ENCODE results near the gene PATZ1. TPM values are rescaled to one million over a fixed set of nuclear protein-coding genes. Genes with fewer than 3 reads are reported as not detected.
A peak's percentile ranks its signal among the peaks of the same experiment; 100 is the strongest.

Gene PATZ1
- total and polyA plus RNA-seq, 9 of the 15 experiments (the other 6 are each of a cell fraction or from before 2014, with no cell fraction given): 0.63 to 7.8 (median 4.2) TPM

DNA sequence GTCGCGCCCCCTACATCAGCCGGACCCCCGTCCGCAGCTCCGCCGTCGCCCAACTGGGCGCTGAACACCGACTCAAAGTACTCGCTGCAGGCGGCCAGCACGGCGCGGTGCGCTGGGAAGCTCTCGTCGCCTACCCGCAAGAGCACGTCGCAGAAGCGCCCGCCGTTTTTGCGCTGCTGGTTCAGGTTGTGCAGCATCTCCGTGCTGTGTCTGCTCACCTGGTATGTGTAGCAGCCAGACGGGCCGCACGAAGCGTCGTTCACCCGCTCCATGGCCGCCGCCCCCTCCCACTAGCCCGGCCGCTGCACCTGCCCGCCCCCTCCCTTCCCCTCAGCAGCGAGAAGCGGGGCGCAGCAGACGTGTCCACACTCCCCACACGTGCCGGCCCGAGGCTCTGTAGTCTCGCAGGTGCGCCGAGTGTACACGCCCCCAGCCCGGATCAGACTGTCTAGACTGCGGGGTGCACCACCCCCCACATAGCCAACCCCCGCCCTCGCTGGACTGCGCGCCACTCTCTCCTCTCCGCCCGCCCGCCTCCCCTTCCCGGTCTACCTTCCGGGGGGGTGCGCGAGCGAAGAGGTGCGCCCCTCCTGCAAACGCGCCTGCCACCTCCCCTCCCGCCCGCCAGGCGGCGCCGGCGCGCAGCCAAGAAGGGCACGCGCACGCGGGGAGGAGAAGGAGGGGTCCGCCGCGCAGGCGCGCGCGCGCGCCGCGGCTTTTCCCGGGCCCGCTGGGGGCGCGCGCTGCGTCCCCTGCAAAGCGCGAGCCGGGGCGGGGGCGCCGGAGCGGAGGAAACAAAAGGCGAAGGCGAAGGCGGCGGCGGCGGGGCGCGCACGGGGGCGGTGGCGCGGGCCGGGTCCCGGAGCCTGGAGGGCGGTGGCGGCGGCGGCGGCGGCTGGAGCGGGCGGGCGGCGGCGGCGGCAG lies 553 bp downstream of the PATZ1 start (continued):
- no peak for TF ChIP-seq POLR2AphosphoS2 (IDR thresholded peaks at IDR 0.05; ENCODE audit: low read length)
- TF ChIP-seq, protein P1, sequence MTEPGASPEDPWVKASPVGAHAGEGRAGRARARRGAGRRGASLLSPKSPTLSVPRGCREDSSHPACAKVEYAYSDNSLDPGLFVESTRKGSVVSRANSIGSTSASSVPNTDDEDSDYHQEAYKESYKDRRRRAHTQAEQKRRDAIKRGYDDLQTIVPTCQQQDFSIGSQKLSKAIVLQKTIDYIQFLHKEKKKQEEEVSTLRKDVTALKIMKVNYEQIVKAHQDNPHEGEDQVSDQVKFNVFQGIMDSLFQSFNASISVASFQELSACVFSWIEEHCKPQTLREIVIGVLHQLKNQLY (CRISPR knock-in tag; conservative IDR thresholded peaks at IDR 0.05): no peak
- TF ChIP-seq, protein P2, sequence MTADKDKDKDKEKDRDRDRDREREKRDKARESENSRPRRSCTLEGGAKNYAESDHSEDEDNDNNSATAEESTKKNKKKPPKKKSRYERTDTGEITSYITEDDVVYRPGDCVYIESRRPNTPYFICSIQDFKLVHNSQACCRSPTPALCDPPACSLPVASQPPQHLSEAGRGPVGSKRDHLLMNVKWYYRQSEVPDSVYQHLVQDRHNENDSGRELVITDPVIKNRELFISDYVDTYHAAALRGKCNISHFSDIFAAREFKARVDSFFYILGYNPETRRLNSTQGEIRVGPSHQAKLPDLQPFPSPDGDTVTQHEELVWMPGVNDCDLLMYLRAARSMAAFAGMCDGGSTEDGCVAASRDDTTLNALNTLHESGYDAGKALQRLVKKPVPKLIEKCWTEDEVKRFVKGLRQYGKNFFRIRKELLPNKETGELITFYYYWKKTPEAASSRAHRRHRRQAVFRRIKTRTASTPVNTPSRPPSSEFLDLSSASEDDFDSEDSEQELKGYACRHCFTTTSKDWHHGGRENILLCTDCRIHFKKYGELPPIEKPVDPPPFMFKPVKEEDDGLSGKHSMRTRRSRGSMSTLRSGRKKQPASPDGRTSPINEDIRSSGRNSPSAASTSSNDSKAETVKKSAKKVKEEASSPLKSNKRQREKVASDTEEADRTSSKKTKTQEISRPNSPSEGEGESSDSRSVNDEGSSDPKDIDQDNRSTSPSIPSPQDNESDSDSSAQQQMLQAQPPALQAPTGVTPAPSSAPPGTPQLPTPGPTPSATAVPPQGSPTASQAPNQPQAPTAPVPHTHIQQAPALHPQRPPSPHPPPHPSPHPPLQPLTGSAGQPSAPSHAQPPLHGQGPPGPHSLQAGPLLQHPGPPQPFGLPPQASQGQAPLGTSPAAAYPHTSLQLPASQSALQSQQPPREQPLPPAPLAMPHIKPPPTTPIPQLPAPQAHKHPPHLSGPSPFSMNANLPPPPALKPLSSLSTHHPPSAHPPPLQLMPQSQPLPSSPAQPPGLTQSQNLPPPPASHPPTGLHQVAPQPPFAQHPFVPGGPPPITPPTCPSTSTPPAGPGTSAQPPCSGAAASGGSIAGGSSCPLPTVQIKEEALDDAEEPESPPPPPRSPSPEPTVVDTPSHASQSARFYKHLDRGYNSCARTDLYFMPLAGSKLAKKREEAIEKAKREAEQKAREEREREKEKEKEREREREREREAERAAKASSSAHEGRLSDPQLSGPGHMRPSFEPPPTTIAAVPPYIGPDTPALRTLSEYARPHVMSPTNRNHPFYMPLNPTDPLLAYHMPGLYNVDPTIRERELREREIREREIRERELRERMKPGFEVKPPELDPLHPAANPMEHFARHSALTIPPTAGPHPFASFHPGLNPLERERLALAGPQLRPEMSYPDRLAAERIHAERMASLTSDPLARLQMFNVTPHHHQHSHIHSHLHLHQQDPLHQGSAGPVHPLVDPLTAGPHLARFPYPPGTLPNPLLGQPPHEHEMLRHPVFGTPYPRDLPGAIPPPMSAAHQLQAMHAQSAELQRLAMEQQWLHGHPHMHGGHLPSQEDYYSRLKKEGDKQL (CRISPR knock-in tag; IDR thresholded peaks at IDR 0.05; ENCODE audit: borderline replicate concordance): no peak
- TF ChIP-seq NCOA1 (IDR thresholded peaks at IDR 0.05; ENCODE audit: low read depth): no peak
- no peak for TF ChIP-seq SIX5 (IDR thresholded peaks at IDR 0.05; ENCODE audit: borderline replicate concordance in 1 of 2, insufficient read depth in 1 of 2, low read depth in 1 of 2, low read length in 2 of 2)
- TF ChIP-seq ZNF79 (CRISPR knock-in tag; IDR thresholded peaks at IDR 0.05; ENCODE audit: low read depth): no peak
- TF ChIP-seq KHSRP (IDR thresholded peaks at IDR 0.05): no peak
- TF ChIP-seq ZBTB1 (CRISPR knock-in tag; IDR thresholded peaks at IDR 0.05; ENCODE audit: borderline replicate concordance, low read depth): no peak
- no peak for TF ChIP-seq PYGO2 (tag; IDR thresholded peaks at IDR 0.05)
- TF ChIP-seq, protein P3, sequence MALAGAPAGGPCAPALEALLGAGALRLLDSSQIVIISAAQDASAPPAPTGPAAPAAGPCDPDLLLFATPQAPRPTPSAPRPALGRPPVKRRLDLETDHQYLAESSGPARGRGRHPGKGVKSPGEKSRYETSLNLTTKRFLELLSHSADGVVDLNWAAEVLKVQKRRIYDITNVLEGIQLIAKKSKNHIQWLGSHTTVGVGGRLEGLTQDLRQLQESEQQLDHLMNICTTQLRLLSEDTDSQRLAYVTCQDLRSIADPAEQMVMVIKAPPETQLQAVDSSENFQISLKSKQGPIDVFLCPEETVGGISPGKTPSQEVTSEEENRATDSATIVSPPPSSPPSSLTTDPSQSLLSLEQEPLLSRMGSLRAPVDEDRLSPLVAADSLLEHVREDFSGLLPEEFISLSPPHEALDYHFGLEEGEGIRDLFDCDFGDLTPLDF (CRISPR knock-in tag; IDR thresholded peaks at IDR 0.05): no peak
- no peak for TF ChIP-seq ZZZ3 (IDR thresholded peaks at IDR 0.05)
- no peak for TF ChIP-seq ZNF586 (CRISPR knock-in tag; conservative IDR thresholded peaks at IDR 0.05)
- TF ChIP-seq, protein P4, sequence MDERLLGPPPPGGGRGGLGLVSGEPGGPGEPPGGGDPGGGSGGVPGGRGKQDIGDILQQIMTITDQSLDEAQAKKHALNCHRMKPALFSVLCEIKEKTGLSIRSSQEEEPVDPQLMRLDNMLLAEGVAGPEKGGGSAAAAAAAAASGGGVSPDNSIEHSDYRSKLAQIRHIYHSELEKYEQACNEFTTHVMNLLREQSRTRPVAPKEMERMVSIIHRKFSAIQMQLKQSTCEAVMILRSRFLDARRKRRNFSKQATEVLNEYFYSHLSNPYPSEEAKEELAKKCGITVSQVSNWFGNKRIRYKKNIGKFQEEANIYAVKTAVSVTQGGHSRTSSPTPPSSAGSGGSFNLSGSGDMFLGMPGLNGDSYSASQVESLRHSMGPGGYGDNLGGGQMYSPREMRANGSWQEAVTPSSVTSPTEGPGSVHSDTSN (CRISPR knock-in tag; IDR thresholded peaks at IDR 0.05; ENCODE audit: low read depth): no peak
- TF ChIP-seq, protein P4 (tag; conservative IDR thresholded peaks at IDR 0.05; ENCODE audit: low read depth): no peak
- TF ChIP-seq HDAC6 (IDR thresholded peaks at IDR 0.05; ENCODE audit: low read depth, low read length): no peak
- no peak for TF ChIP-seq MCM2 (IDR thresholded peaks at IDR 0.05; ENCODE audit: low read depth)
- peak; percentile 59 for TF ChIP-seq HCFC1 (IDR thresholded peaks at IDR 0.05; ENCODE audit: low read depth, low read length)

Data from K562 (cell line).